ENCODE measurements around the gene RTN4. TPM values are rescaled to one million over a fixed set of nuclear protein-coding genes. Genes with fewer than 3 reads are reported as not detected.
"Not testable (repeated sequence)": the region's sequence is repeated elsewhere in the genome, so short reads cannot be mapped to it uniquely, and the experiment has no call there.

The RTN4 gene
- total and polyA plus RNA-seq, 2 of the 4 experiments (the other 2 are of a cell fraction), result 77.8 to 588 TPM

DNA sequence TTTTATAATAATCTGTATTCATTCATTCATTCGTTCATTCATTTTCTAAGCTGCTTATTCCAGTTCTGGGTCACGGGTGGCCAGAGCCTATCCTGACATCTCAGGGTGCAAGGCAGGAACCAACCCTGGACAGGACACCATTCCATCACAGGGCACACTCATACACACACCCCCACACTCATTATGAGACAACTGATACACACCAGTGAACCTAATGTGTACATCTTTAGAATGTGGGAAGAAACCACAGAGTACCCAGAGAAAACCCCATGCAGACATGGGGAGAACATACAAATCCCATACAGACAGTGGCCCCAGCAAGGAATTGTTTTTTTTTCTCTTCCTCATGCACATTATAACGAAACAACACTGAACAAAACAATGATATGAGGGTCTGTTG, 54.7 kb downstream of the RTN4 start:
- Histone ChIP-seq H4K8ac (ENCODE audit: low read depth in 2 of 2, low read length in 2 of 2) (no peak overlapping the region), H4K20me1 (ENCODE audit: insufficient read depth, low read length) (peaks cover 100% of the 10 kb centered on the region), H3K79me1 (ENCODE audit: low read depth in 1 of 2, low read length in 2 of 2) (peaks cover 0 to 37% of the 10 kb centered on the region in 2 experiments; a peak in 2 of 4 replicates), H3K27me3 (ENCODE audit: control insufficient read depth, insufficient read depth, low read length) (no peaks in the 10 kb centered on the region), H2BK5ac (ENCODE audit: low read depth, low read length, poor library complexity, severe bottlenecking) (no peak overlapping the region), H3K27ac (ENCODE audit: insufficient read depth, low read length) (no peak overlapping the region), H4K5ac (ENCODE audit: low read depth, low read length) (no peak overlapping the region), H3K56ac (ENCODE audit: extremely low read depth, insufficient read depth, low read length) (no peak overlapping the region), H3K14ac (replicated peaks; ENCODE audit: low read depth, low read length) (no peak overlapping the region), H3K9me1 (ENCODE audit: insufficient read depth, low read length) (peaks cover 11% of the 10 kb centered on the region), H2BK15ac (ENCODE audit: low read depth, low read length) (no peak overlapping the region), H2AK5ac (ENCODE audit: low read depth, low read length) (no peak overlapping the region), H2BK20ac (ENCODE audit: low read depth, low read length) (no peak overlapping the region), H4K91ac (ENCODE audit: insufficient read depth, low read depth, low read length) (no peak overlapping the region), H2AK9ac (replicated peaks; ENCODE audit: low read depth, low read length, poor library complexity) (no peak overlapping the region), H3K4me1 (ENCODE audit: control insufficient read depth, insufficient read depth, low read length) (peaks cover 10% of the 10 kb centered on the region), H3K18ac (ENCODE audit: low read depth, low read length) (no peak overlapping the region), H3K36me3 (ENCODE audit: control insufficient read depth, insufficient read depth, low read length) (peaks cover 2% of the 10 kb centered on the region; the same call in 1 of the 2 replicates), H3K9me3 (ENCODE audit: control insufficient read depth, insufficient read depth, low read length) (no peaks in the 10 kb centered on the region), H3K23ac (ENCODE audit: low read depth, low read length) (no peak overlapping the region), H3K9ac (ENCODE audit: low read depth, low read length) (no peak overlapping the region), H3K4ac (ENCODE audit: low read depth, low read length) (no peak overlapping the region), H3K4me2 (ENCODE audit: low read depth, low read length) (peak overlapping the region; percentile 58; the same call in 1 of the 2 replicates), H3K4me3 (ENCODE audit: insufficient read depth, low read depth, low read length) (no peak overlapping the region), H2AFZ (replicated peaks; ENCODE audit: low read length, poor library complexity) (no peak overlapping the region), H2BK120ac (ENCODE audit: low read depth, low read length) (no peak overlapping the region)
- BruUV-seq (replicated peaks), result no TSS peak
- ChIA-PET POLR2A (ENCODE audit: unreplicated experiment) (no interaction called here), CTCF (interaction anchor here (0.6 to 1.0 kb wide), 3 partner anchors 11 to 229 kb away, joined by 3 to 4 read pairs (median 3); no protein-coding TSS in a partner anchor)
- no peak for DNase-seq
- in situ Hi-C loops (cut with MboI; ENCODE audit: low sequenced_read_pairs), result no loop called here
- dilution Hi-C loops (cut with HindIII; ENCODE audit: low sequenced_read_pairs, unreplicated experiment), result no loop called here
- intact Hi-C loops (cut with micrococcal nuclease), result no loop called here
- no CpG with 5 or more reads among the region's 3 CpGs for WGBS, 2 experiments (ENCODE audit: extremely low coverage in 2 of 2, insufficient read length in 1 of 2)
- ATAC-seq (ENCODE audit: low read depth), result no peak
- TF ChIP-seq FOS (IDR thresholded peaks at IDR 0.05; ENCODE audit: low read depth, low read length) (no peak), CEBPB (IDR thresholded peaks at IDR 0.05; ENCODE audit: low read depth, low read length) (no peak)

DNA sequence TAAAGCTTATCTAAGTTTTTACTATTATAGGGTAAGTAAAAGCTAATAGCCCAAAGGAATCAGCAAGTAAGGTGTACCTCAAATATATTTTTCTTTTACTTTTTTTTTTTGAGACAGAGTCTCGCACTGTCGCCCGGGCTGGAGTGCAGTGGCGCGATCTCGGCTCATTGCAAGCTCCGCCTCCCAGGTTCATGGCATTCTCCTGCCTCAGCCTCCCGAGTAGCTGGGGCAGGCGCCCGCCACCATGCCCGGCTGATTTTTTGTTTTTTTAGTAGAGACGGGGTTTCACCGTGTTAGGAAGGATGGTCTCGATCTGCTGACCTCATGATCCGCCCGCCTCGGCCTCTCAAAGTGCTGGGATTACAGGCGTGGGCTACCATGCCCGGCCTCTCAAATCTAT, 59.6 kb downstream of the RTN4 start:
- peaks cover 98% of the 10 kb centered on the region for H4K20me1 ChIP-seq (ENCODE audit: insufficient read depth, low read length)
- H3K9ac ChIP-seq (ENCODE audit: low read depth, low read length); H2AFZ ChIP-seq (replicated peaks; ENCODE audit: low read length, poor library complexity); intact Hi-C loops (cut with micrococcal nuclease); H2BK20ac ChIP-seq (ENCODE audit: low read depth, low read length); H3K27ac ChIP-seq (ENCODE audit: insufficient read depth, low read length); ATAC-seq (ENCODE audit: low read depth); in situ Hi-C loops (cut with MboI; ENCODE audit: low sequenced_read_pairs); H3K27me3 ChIP-seq (ENCODE audit: control insufficient read depth, insufficient read depth, low read length); POLR2A ChIA-PET (ENCODE audit: unreplicated experiment); H3K18ac ChIP-seq (ENCODE audit: low read depth, low read length); H2BK15ac ChIP-seq (ENCODE audit: low read depth, low read length); H3K36me3 ChIP-seq (ENCODE audit: control insufficient read depth, insufficient read depth, low read length); H3K14ac ChIP-seq (replicated peaks; ENCODE audit: low read depth, low read length); DNase-seq; H3K4me1 ChIP-seq (ENCODE audit: control insufficient read depth, insufficient read depth, low read length); H4K8ac ChIP-seq (ENCODE audit: low read depth in 2 of 2, low read length in 2 of 2); dilution Hi-C loops (cut with HindIII; ENCODE audit: low sequenced_read_pairs, unreplicated experiment); H3K56ac ChIP-seq (ENCODE audit: extremely low read depth, insufficient read depth, low read length); H3K9me3 ChIP-seq (ENCODE audit: control insufficient read depth, insufficient read depth, low read length); H4K91ac ChIP-seq (ENCODE audit: insufficient read depth, low read depth, low read length); CTCF ChIA-PET; BruUV-seq (replicated peaks); H3K23ac ChIP-seq (ENCODE audit: low read depth, low read length); H3K4me2 ChIP-seq (ENCODE audit: low read depth, low read length); H3K4me3 ChIP-seq (ENCODE audit: insufficient read depth, low read depth, low read length); H2BK5ac ChIP-seq (ENCODE audit: low read depth, low read length, poor library complexity, severe bottlenecking); H3K4ac ChIP-seq (ENCODE audit: low read depth, low read length); H4K5ac ChIP-seq (ENCODE audit: low read depth, low read length); H2BK120ac ChIP-seq (ENCODE audit: low read depth, low read length); H2AK9ac ChIP-seq (replicated peaks; ENCODE audit: low read depth, low read length, poor library complexity); H2AK5ac ChIP-seq (ENCODE audit: low read depth, low read length): not testable (repeated sequence)
- peaks cover 3 to 49% of the 10 kb centered on the region in 2 experiments; a peak in 2 of 4 replicates for H3K79me1 ChIP-seq (ENCODE audit: low read depth in 1 of 2, low read length in 2 of 2)
- peaks cover 12% of the 10 kb centered on the region for H3K9me1 ChIP-seq (ENCODE audit: insufficient read depth, low read length)
- WGBS, 2 experiments (ENCODE audit: extremely low coverage in 2 of 2, insufficient read length in 1 of 2), result 91% methylated on average over 4 of the region's 19 CpGs; no CpG with 5 or more reads in 1 of the 2 experiments
